ENCODE results near the gene DSTN.

DSTN gene

DNA sequence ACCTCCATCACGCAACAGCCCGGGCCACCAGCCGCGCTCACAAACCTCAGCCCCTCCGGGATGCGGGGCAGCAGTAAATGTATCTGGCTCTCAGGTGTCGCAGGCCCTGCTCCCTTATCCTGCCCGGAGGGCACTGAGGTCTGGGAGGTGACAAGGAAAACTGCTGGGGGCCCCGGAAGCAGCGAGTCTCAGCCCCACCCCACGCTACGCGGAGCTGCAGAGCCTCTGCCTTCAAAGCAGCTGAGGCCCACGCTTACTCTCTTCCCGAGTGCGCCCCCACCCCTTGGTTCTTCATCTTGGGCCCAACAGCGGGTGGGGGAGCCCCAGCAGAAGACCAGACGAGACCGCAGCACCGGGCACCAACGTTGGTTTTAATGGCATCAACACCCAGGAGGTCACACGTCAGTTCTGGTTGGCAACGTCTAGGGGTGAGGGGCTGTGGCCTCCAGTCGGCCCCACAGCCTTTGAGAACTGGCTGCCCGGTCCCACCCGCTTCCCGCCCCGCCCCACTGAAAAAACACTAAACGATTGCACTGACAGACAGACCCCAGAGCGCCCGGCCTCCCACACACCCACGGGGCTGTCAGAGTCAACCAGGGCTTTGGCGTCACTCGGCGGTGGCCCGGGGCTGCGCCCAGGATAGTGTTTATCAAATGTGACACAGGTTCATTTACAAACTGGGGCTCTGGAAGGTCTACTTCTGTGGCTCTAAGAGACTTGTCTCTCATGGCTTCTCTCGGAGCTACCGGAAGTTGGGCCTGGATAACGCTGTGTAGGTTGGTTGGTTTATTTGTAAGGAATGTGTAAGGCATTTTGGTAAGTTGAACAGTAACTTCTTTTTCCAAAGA lies 43.7 kb downstream of the DSTN start:
- H3K4me3 ChIP-seq (ENCODE audit: low read depth, low read length) = no peak overlapping the region
- TF ChIP-seq, protein P1, sequence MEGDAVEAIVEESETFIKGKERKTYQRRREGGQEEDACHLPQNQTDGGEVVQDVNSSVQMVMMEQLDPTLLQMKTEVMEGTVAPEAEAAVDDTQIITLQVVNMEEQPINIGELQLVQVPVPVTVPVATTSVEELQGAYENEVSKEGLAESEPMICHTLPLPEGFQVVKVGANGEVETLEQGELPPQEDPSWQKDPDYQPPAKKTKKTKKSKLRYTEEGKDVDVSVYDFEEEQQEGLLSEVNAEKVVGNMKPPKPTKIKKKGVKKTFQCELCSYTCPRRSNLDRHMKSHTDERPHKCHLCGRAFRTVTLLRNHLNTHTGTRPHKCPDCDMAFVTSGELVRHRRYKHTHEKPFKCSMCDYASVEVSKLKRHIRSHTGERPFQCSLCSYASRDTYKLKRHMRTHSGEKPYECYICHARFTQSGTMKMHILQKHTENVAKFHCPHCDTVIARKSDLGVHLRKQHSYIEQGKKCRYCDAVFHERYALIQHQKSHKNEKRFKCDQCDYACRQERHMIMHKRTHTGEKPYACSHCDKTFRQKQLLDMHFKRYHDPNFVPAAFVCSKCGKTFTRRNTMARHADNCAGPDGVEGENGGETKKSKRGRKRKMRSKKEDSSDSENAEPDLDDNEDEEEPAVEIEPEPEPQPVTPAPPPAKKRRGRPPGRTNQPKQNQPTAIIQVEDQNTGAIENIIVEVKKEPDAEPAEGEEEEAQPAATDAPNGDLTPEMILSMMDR (IDR thresholded peaks at IDR 0.05; ENCODE audit: control insufficient read depth, extremely low read depth, insufficient read depth) = no peak
- no peak for DNase-seq (ENCODE audit: low read depth)

DNA sequence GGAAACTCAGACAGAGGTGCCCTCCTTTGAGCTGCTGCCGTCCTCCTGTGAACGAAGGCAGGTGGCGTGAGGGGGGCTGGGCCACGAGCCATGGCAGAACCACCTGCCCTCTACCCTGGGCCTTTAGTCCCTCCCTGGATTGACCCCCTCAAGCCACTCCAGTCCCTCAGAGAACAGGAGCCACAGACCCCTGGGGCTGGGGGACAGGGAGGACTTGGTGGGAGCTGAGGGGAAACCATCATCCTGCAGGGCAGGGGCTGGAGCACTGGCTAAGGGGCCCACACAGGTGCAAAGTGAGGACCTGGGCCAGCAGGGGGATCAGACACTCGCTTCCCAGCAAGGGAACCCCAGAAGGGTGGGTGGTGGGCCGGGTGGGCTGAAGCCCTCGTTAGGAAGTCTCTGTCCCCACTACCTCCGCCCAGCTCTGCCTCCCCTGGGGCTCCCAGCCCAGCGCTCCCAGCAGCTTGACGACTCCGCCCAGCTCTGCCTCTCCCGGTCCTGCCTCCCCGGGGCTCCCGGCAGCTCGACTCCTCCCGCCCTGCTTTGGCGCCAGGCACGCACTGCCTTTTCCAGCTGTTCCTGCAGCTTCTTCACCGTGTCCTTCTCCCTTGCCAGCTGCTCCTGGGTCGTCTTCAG lies 44.4 kb downstream of the DSTN start:
- no peak overlapping the region for H3K4me3 ChIP-seq (ENCODE audit: low read depth, low read length)
- TF ChIP-seq, protein P1 (IDR thresholded peaks at IDR 0.05; ENCODE audit: control insufficient read depth, extremely low read depth, insufficient read depth) = no peak
- DNase-seq (ENCODE audit: low read depth) = no peak

DNA sequence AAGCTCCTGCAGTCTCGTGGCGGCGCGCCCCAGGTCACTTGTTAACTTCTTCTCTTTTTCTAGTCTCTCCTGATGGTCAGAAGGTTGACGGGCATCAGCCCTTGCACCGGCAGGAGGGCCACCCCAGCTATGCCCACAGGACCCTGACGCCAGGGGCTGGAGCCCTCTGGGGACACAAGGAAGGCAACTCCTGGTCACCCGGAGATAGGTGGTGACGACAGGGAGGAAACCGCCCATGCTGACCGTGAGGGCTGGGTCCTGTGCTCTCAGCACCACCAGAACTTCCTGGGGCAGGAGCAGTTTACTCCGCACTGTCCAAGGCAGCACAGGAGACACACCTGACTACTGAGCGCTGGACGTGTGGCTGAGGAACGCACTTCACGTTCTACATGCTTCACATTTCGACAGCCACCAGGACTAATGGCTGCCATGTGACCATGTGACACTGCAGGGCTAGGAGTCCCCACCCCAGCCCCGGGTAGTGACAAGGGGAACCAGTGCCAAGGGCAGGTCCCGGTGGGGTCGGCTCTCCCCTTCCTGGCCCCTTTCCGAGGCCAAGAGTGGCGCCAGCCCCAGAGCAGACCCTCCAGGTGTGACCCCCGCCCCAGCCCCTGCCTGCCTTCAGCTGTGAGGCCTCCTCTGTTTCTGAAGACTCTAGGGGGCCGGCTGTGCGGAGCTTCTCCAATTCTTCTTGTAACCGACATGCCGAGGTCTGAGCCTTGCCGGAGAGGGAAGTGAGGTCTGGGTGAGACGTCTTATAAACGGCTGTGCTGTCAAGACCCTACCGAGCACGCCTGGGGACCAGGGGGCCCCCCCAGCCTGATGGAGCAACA lies 45.2 kb downstream of the DSTN start:
- TF ChIP-seq, protein P1 (IDR thresholded peaks at IDR 0.05; ENCODE audit: control insufficient read depth, extremely low read depth, insufficient read depth) = no peak
- no peak for DNase-seq (ENCODE audit: low read depth)

DNA sequence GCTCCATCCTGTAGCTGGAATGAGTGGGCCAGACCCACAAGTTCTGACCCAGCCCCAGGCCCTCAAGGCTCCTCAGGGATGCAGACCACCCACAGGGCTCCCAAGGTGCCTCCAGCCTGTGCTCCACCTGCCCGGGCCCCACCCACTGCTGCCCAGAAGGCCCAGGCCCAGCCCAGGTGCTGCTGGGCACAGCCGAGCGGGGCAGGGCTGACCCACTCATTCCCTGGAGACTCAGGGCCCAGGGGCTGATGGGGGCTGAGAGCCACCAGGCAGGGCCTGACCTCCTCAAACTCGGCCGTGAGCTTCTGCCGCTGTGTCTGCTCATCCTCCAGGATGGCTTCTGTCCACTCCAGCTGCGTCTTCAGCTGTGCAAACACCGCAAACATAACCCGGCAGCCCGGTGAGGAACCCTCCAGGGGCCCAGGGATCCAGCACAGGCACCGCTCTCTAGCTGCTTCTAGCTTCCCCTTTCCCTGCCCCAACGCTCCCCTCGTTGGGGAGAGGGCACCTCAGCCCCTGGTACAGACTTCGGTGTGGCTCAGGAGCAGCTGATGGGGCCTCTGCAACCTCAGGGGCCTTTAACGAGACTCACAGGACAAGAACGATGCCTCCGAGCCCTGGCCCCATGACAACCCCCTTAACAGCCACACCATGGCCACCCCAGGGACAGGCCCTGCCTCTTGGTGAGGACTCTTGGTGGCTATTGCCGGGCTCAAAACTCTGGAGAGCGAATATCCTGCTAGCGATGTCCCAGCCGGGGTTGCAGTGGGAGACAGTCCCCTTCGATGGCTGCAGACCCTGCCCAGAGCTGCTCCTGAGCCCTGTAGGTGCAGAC lies 46.0 kb downstream of the DSTN start:
- DNase-seq (ENCODE audit: low read depth) = no peak
- TF ChIP-seq, protein P1 (IDR thresholded peaks at IDR 0.05; ENCODE audit: control insufficient read depth, extremely low read depth, insufficient read depth) = no peak
- no peak overlapping the region for H3K4me3 ChIP-seq (ENCODE audit: low read depth, low read length)

More for the DNA sequence above, 45.2 kb downstream of the DSTN start:
- no peak overlapping the region for H3K4me3 ChIP-seq (ENCODE audit: low read depth, low read length)

DNA sequence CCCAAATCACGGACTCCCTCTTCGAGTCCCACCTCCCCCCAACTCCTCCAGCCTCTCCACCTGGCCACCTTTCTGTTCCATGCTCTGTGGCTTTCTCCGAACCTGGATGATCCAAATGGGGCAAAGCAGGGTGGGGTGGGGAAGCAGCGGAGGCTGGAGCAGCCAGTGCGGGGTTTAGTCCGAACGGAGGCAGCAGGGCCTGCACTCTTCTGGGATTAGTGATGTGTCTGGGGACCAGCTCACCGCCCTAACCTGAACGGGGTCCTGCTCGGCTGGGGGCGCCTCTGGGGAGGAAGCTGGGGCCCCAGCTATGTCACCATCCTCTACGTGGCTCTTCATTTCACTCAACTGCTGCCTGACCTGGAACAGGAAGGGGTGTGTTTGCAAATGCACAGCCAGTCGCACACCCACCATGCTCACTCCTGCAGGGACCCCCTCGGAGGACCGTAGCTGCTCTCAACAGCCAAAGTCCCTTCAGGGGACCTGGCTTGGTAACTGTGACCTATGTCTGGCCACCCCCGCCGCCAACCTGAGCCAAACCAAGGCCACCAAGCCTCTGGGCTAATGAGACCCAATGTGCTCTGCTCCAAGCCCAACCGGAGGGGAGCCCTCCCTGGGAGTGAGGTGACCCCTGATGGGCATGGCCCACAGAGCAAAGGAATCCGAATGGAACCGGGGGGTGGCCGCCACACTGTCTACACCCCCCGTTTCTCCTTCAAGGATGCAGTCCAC lies 46.8 kb downstream of the DSTN start:
- DNase-seq (ENCODE audit: low read depth) = no peak
- TF ChIP-seq, protein P1 (IDR thresholded peaks at IDR 0.05; ENCODE audit: control insufficient read depth, extremely low read depth, insufficient read depth) = no peak
- no peak overlapping the region for H3K4me3 ChIP-seq (ENCODE audit: low read depth, low read length)
